ENCODE data around the gene CYBB.

DNA sequence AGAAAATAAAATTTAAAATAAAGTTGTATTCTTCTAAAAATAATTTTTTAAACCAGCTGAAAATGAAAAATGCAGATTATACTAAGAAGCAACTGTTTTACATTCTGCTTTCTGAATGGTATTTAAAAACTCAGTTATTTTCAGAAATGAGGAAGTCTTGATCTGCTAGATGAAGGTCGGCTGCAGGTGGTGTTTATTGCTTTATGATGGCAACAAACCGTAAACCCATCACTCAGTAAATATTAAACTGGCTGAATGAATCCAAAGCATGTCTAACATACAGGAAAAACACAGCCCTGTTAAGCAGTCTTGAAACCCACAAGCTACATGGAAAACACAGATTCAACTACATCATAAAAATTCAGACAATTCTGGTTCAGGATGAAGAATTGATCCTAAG, 38.2 kb downstream of the CYBB start:
- TF ChIP-seq, protein P1, sequence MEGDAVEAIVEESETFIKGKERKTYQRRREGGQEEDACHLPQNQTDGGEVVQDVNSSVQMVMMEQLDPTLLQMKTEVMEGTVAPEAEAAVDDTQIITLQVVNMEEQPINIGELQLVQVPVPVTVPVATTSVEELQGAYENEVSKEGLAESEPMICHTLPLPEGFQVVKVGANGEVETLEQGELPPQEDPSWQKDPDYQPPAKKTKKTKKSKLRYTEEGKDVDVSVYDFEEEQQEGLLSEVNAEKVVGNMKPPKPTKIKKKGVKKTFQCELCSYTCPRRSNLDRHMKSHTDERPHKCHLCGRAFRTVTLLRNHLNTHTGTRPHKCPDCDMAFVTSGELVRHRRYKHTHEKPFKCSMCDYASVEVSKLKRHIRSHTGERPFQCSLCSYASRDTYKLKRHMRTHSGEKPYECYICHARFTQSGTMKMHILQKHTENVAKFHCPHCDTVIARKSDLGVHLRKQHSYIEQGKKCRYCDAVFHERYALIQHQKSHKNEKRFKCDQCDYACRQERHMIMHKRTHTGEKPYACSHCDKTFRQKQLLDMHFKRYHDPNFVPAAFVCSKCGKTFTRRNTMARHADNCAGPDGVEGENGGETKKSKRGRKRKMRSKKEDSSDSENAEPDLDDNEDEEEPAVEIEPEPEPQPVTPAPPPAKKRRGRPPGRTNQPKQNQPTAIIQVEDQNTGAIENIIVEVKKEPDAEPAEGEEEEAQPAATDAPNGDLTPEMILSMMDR (IDR thresholded peaks at IDR 0.05): no peak
- TF ChIP-seq POLR2A (IDR thresholded peaks at IDR 0.05): no peak

Data from testis (tissue), 2 donors.